ENCODE data around the gene TEAD1. TPM values are rescaled to one million over a fixed set of nuclear protein-coding genes. Genes with fewer than 3 reads are reported as not detected.

The TEAD1 gene
- total and polyA plus RNA-seq, 5 donors from 2014 or later: 0.30 TPM; not detected in 4

DNA sequence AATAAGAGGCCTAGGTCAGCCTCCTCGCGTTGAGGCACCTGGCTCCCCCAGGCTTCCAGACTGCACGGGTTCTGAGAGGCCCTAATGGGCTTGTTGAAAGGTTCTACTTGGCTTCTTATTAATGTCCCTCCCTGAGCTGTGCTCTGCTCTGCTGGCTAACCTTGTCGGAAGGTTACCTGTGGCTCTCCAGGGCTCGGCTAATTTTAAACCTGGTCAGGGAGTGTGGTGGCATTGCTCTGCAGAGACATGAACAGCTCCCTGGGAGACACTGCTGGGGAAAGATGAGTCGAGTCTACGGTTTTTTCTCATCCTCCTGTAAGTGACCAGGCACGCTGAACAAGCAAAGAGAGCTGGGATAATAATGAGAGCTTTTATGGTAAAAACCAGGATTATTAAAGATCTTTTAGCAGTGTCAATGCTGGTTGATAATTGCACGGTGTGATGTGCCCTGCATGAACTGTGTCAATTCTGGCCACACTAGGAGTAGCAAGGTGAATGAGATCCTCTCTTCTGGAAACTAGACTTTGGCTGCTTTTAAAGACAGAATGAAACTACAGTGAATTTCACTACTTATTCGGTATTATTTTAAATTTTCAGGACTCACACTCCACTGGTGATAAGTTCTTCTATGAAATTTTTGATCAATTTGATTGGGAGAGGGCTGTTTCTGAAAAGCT is 70.7 kb downstream of the TEAD1 start:
- no peak overlapping the region for H3K27ac ChIP-seq (ENCODE audit: insufficient read depth, low read length, poor library complexity, severe bottlenecking)
- no peaks in the 10 kb centered on the region for H3K36me3 ChIP-seq (ENCODE audit: control insufficient read depth, insufficient read depth, low read length)
- no peak overlapping the region for H3K4me3 Mint-ChIP-seq
- ATAC-seq (ENCODE audit: low read depth in 2 of 2) (no peak), DNase-seq (no peak)
- no peak overlapping the region for H3K4me3 ChIP-seq (ENCODE audit: low read depth, low read length)
- no peaks in the 10 kb centered on the region for H3K4me1 ChIP-seq (ENCODE audit: control insufficient read depth, insufficient read depth, low read length, poor library complexity, severe bottlenecking)
- H3K27me3 ChIP-seq (ENCODE audit: control insufficient read depth, insufficient read depth, low read length): no peaks in the 10 kb centered on the region
- H3K27me3 Mint-ChIP-seq: peaks cover 4% of the 10 kb centered on the region
- no peak overlapping the region for H3K27ac Mint-ChIP-seq
- no peaks in the 10 kb centered on the region for H3K36me3 Mint-ChIP-seq
- no peaks in the 10 kb centered on the region for H3K9me3 ChIP-seq (ENCODE audit: control insufficient read depth in 2 of 2, low read length in 2 of 2)
- H3K9me3 Mint-ChIP-seq: peaks cover 0 to 3% (median 0%) of the 10 kb centered on the region in 7 donors
- no peaks in the 10 kb centered on the region for H3K4me1 Mint-ChIP-seq

DNA sequence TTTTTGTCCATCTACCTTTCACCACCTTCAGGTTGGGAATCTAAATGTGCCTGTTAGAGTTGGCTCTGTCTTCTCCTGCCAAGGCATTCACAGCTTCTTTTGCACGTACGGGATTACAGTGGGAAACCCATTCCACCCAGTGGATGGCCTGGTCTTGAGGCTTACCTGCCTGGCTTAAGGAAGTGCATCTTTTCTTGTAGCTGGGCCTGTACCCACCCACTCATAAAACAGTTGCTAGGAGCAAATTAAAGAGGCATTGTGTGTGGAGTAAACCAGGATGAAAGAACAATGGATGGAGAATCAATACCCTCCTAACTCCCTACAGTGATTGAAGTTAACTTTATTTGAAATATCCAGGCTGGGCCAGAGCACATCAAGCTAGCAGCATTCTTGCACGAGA is 71.6 kb downstream of the TEAD1 start:
- Histone ChIP-seq H3K36me3 (ENCODE audit: control insufficient read depth, insufficient read depth, low read length) (no peaks in the 10 kb centered on the region), H3K4me3 (ENCODE audit: low read depth, low read length) (no peak overlapping the region), H3K9me3 (ENCODE audit: control insufficient read depth in 2 of 2, low read length in 2 of 2) (no peaks in the 10 kb centered on the region), H3K27ac (ENCODE audit: insufficient read depth, low read length, poor library complexity, severe bottlenecking) (no peak overlapping the region), H3K4me1 (ENCODE audit: control insufficient read depth, insufficient read depth, low read length, poor library complexity, severe bottlenecking) (no peaks in the 10 kb centered on the region), H3K27me3 (ENCODE audit: control insufficient read depth, insufficient read depth, low read length) (no peaks in the 10 kb centered on the region)
- DNase-seq (no peak), ATAC-seq (ENCODE audit: low read depth in 2 of 2) (no peak)
- H3K4me1 Mint-ChIP-seq: no peaks in the 10 kb centered on the region
- no peak overlapping the region for H3K27ac Mint-ChIP-seq
- H3K27me3 Mint-ChIP-seq: peaks cover 4% of the 10 kb centered on the region
- no peak overlapping the region for H3K4me3 Mint-ChIP-seq
- peaks cover 0 to 3% (median 0%) of the 10 kb centered on the region in 7 donors for H3K9me3 Mint-ChIP-seq
- H3K36me3 Mint-ChIP-seq: no peaks in the 10 kb centered on the region

DNA sequence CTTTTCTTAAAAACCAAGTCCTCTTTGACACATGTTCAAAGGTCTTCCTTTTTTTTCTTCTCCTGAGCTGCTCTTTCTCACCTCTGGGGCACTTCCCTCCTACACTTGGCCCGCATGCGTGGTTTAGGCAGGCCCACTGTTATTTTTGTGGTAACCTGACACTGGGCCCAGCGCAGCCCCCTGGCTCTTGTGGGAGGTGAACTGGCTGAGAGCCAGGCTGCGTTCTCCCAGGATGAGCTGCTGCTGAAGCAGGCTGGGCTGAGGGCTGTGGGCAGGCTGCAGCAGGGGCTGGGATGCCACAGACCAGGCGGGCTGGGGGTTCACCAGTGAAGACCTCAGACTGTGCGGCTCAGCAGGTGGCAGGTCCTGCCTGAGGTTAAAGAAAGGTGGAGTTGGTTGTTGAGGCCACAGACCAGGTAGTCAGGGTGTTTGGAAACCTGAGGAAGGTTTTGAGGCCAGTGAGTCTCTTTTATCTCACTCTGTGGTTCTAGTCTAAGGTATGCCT is 72.4 kb downstream of the TEAD1 start:
- H3K36me3 Mint-ChIP-seq: no peaks in the 10 kb centered on the region
- Histone ChIP-seq H3K9me3 (ENCODE audit: control insufficient read depth in 2 of 2, low read length in 2 of 2) (no peaks in the 10 kb centered on the region), H3K4me3 (ENCODE audit: low read depth, low read length) (no peak overlapping the region), H3K27ac (ENCODE audit: insufficient read depth, low read length, poor library complexity, severe bottlenecking) (no peak overlapping the region), H3K27me3 (ENCODE audit: control insufficient read depth, insufficient read depth, low read length) (no peaks in the 10 kb centered on the region), H3K36me3 (ENCODE audit: control insufficient read depth, insufficient read depth, low read length) (no peaks in the 10 kb centered on the region), H3K4me1 (ENCODE audit: control insufficient read depth, insufficient read depth, low read length, poor library complexity, severe bottlenecking) (no peaks in the 10 kb centered on the region)
- H3K27ac Mint-ChIP-seq: no peak overlapping the region
- peaks cover 4% of the 10 kb centered on the region for H3K27me3 Mint-ChIP-seq
- DNase-seq (no peak), ATAC-seq (ENCODE audit: low read depth in 2 of 2) (no peak)
- no peaks in the 10 kb centered on the region for H3K9me3 Mint-ChIP-seq
- H3K4me3 Mint-ChIP-seq: no peak overlapping the region
- no peaks in the 10 kb centered on the region for H3K4me1 Mint-ChIP-seq

DNA sequence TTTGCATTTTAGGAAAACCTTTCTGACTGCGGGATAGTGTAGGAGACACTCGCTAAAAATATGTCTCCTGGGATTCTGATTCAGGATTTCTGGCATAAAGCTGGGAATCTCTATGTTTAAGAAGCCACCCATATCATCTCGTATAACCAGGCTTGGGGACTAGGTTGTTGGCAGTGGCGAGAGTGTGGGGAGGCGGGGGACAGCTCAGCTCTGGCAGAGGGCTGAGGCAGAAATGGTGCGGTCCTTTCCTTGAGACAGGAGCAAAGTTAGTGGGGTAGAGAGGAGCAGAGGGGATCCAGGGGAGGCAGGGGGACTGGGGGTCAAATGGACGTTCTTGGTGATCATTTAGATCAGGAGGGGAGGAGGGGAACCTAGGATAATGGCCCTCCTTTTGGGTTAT is 74.3 kb downstream of the TEAD1 start:
- no peak overlapping the region for H3K4me3 Mint-ChIP-seq
- Histone ChIP-seq H3K9me3 (ENCODE audit: control insufficient read depth in 2 of 2, low read length in 2 of 2) (no peaks in the 10 kb centered on the region), H3K27ac (ENCODE audit: insufficient read depth, low read length, poor library complexity, severe bottlenecking) (no peak overlapping the region), H3K4me3 (ENCODE audit: low read depth, low read length) (no peak overlapping the region), H3K36me3 (ENCODE audit: control insufficient read depth, insufficient read depth, low read length) (no peaks in the 10 kb centered on the region), H3K4me1 (ENCODE audit: control insufficient read depth, insufficient read depth, low read length, poor library complexity, severe bottlenecking) (no peaks in the 10 kb centered on the region), H3K27me3 (ENCODE audit: control insufficient read depth, insufficient read depth, low read length) (no peaks in the 10 kb centered on the region)
- ATAC-seq (ENCODE audit: low read depth in 2 of 2) (no peak), DNase-seq (no peak)
- H3K9me3 Mint-ChIP-seq: no peaks in the 10 kb centered on the region
- H3K36me3 Mint-ChIP-seq: no peaks in the 10 kb centered on the region
- no peak overlapping the region for H3K27ac Mint-ChIP-seq
- no peaks in the 10 kb centered on the region for H3K4me1 Mint-ChIP-seq
- H3K27me3 Mint-ChIP-seq: peaks cover 4% of the 10 kb centered on the region

DNA sequence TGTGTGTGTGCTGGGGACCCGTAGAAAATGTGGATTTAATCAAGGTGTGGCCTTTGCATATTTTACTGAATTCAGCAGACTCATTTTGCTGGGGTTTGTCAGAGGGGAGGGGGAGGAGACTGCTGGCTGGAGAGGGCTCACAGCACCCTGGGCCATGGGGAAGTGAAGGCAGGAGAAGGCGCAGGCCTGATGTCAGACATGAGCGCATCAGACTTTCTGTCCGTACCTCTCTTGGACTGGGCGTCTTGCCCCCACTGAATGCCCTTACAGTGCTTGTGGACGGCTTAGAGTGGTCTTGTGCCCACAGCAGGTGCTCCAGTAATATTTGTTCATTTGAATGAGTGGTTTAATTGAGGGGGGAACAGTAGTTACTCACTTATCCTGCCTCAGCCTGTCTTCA is 75.2 kb downstream of the TEAD1 start:
- no peak overlapping the region for H3K27ac Mint-ChIP-seq
- H3K27me3 Mint-ChIP-seq: peaks cover 4% of the 10 kb centered on the region
- H3K4me3 Mint-ChIP-seq: no peak overlapping the region
- Histone ChIP-seq H3K4me1 (ENCODE audit: control insufficient read depth, insufficient read depth, low read length, poor library complexity, severe bottlenecking) (no peaks in the 10 kb centered on the region), H3K27ac (ENCODE audit: insufficient read depth, low read length, poor library complexity, severe bottlenecking) (no peak overlapping the region), H3K4me3 (ENCODE audit: low read depth, low read length) (no peak overlapping the region), H3K9me3 (ENCODE audit: control insufficient read depth in 2 of 2, low read length in 2 of 2) (no peaks in the 10 kb centered on the region), H3K36me3 (ENCODE audit: control insufficient read depth, insufficient read depth, low read length) (no peaks in the 10 kb centered on the region), H3K27me3 (ENCODE audit: control insufficient read depth, insufficient read depth, low read length) (no peaks in the 10 kb centered on the region)
- ATAC-seq (ENCODE audit: low read depth in 2 of 2) (no peak), DNase-seq (no peak)
- no peaks in the 10 kb centered on the region for H3K9me3 Mint-ChIP-seq
- H3K4me1 Mint-ChIP-seq: no peaks in the 10 kb centered on the region
- no peaks in the 10 kb centered on the region for H3K36me3 Mint-ChIP-seq

DNA sequence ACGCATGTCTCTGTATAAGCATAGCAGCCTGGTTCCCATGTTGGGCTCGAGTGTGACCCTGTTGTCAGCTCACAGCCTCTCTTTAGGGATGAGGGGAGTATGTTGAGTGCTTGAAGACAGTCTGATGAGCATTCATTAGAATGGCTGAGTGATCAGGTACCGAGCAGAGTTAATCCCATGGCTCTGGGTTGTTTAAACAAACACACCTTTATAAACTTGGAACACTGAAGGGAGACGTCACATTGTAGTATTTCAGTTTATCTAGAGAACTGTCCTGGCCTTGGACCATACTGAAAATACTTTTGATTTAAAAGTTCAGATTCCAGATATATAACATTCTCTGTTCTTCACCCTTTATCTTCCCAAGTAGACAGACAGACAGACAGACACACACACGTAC is 76.0 kb downstream of the TEAD1 start:
- no peak for ATAC-seq (ENCODE audit: low read depth in 2 of 2)
- H3K4me3 Mint-ChIP-seq: no peak overlapping the region
- Histone ChIP-seq H3K36me3 (ENCODE audit: control insufficient read depth, insufficient read depth, low read length) (no peaks in the 10 kb centered on the region), H3K27me3 (ENCODE audit: control insufficient read depth, insufficient read depth, low read length) (peaks cover 2% of the 10 kb centered on the region), H3K4me3 (ENCODE audit: low read depth, low read length) (no peak overlapping the region), H3K4me1 (ENCODE audit: control insufficient read depth, insufficient read depth, low read length, poor library complexity, severe bottlenecking) (no peaks in the 10 kb centered on the region), H3K9me3 (ENCODE audit: control insufficient read depth in 2 of 2, low read length in 2 of 2) (no peaks in the 10 kb centered on the region), H3K27ac (ENCODE audit: insufficient read depth, low read length, poor library complexity, severe bottlenecking) (no peak overlapping the region)
- H3K27me3 Mint-ChIP-seq: peaks cover 4% of the 10 kb centered on the region
- no peaks in the 10 kb centered on the region for H3K9me3 Mint-ChIP-seq
- no peak for DNase-seq
- no peaks in the 10 kb centered on the region for H3K36me3 Mint-ChIP-seq
- H3K4me1 Mint-ChIP-seq: no peaks in the 10 kb centered on the region
- H3K27ac Mint-ChIP-seq: no peak overlapping the region

DNA sequence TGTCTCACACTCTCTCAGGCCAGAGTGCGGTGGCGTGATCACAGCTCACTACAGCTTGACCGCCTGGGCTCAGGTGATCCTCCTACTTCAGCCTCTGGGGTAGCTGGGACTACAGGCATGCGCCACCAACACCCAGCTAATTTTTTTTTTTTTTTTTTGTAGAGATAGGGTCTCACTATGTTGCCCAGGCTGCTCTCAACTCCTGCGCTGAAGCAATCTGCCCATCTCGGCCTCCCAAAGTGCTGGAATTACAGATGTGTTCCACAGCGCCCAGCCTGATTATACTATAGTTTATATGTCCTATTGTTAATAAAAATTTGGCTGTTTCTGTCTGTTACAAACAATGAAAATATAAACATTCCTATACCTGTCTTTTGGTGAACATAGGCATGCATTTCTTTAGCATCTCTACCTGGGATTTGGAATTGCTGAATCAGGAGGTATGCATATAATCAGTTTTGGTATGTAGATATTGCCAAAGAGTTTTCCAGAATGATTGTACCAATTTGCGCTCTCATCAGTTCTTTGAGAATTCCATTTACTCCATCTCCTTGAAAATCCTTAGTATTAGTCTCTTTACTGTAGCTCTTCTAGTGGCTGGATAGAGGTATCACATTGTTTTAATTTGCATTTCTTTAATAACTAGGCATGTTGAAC is 78.8 kb downstream of the TEAD1 start:
- Mint-ChIP-seq H3K36me3 (no peaks in the 10 kb centered on the region), H3K4me3 (no peak overlapping the region), H3K9me3 (no peaks in the 10 kb centered on the region), H3K27me3 (no peaks in the 10 kb centered on the region), H3K4me1 (no peaks in the 10 kb centered on the region), H3K27ac (no peak overlapping the region)
- Histone ChIP-seq H3K36me3 (ENCODE audit: control insufficient read depth, insufficient read depth, low read length) (no peaks in the 10 kb centered on the region), H3K4me3 (ENCODE audit: low read depth, low read length) (no peak overlapping the region), H3K9me3 (ENCODE audit: control insufficient read depth in 2 of 2, low read length in 2 of 2) (no peaks in the 10 kb centered on the region), H3K27me3 (ENCODE audit: control insufficient read depth, insufficient read depth, low read length) (peaks cover 2% of the 10 kb centered on the region), H3K4me1 (ENCODE audit: control insufficient read depth, insufficient read depth, low read length, poor library complexity, severe bottlenecking) (no peaks in the 10 kb centered on the region), H3K27ac (ENCODE audit: insufficient read depth, low read length, poor library complexity, severe bottlenecking) (no peak overlapping the region)
- no peak for ATAC-seq (ENCODE audit: low read depth in 2 of 2)
- DNase-seq: no peak

DNA sequence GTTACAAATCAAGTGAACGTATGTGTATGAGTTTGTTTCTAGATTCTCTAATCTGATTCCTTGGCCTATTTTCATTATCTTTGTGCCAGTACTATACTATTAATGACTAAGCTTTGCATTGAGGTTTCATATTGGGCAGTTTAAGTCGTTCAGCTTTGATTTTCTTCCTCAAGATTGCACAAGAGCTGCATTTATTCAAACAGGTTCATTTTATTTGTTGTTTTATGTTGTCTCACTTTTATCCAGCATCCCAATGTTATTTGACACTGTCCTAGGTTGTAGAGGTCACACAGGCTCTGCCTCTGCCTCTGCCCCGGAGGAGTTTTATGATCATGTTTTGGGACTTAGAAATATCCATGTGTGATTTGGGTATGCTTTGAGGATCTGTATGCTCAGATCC is 79.8 kb downstream of the TEAD1 start:
- Mint-ChIP-seq H3K4me3 (no peak overlapping the region), H3K4me1 (no peaks in the 10 kb centered on the region), H3K27ac (no peak overlapping the region), H3K36me3 (no peaks in the 10 kb centered on the region), H3K27me3 (no peaks in the 10 kb centered on the region), H3K9me3 (no peaks in the 10 kb centered on the region)
- no peak overlapping the region for H3K27ac ChIP-seq (ENCODE audit: insufficient read depth, low read length, poor library complexity, severe bottlenecking)
- DNase-seq: no peak
- no peak overlapping the region for H3K4me3 ChIP-seq (ENCODE audit: low read depth, low read length)
- H3K4me1 ChIP-seq (ENCODE audit: control insufficient read depth, insufficient read depth, low read length, poor library complexity, severe bottlenecking): no peaks in the 10 kb centered on the region
- no peak for ATAC-seq (ENCODE audit: low read depth in 2 of 2)
- H3K27me3 ChIP-seq (ENCODE audit: control insufficient read depth, insufficient read depth, low read length): peaks cover 2% of the 10 kb centered on the region
- no peaks in the 10 kb centered on the region for H3K36me3 ChIP-seq (ENCODE audit: control insufficient read depth, insufficient read depth, low read length)
- H3K9me3 ChIP-seq (ENCODE audit: control insufficient read depth in 2 of 2, low read length in 2 of 2): no peaks in the 10 kb centered on the region
